ENCODE data around the gene FHL2. TPM values are rescaled to one million over a fixed set of nuclear protein-coding genes. Genes with fewer than 3 reads are reported as not detected.

The FHL2 gene
- total RNA-seq, 4 donors from 2014 or later: 27.4 to 100 (median 62.7) TPM

DNA sequence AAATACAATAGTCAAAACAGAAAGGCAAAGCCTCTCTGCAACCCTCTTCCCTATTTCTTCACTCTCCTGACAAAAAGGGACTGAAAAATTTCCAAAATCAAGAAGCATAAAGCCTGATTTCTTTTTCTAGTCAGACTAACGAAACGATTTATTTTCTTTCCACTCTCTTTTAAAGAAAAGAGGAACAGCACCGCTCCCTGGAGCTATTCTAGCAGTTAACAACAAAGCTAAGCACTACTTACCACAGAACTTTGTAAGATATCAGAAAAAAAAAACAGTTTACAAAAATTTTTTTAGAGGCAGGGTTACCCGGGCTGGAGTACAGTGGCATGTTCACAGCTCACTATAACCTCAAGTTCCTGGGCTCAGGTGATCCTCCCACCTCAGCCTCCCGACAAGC lies 14.4 kb upstream of the FHL2 start:
- intact Hi-C loops (cut with DNase I; ENCODE audit: low total_unique reads): no loop called here
- Histone ChIP-seq H3K36me3 (no peaks in the 10 kb centered on the region), H3K4me3 (no peak overlapping the region), H3K9me3 (no peaks in the 10 kb centered on the region), H3K4me1 (peaks cover 6% of the 10 kb centered on the region in 2 donors), H3K27me3 (no peaks in the 10 kb centered on the region), H3K27ac (no peak overlapping the region)
- no peak for TF ChIP-seq POLR2A (IDR thresholded peaks at IDR 0.05)
- no peak for TF ChIP-seq CTCF (IDR thresholded peaks at IDR 0.05)
- no peak for DNase-seq

DNA sequence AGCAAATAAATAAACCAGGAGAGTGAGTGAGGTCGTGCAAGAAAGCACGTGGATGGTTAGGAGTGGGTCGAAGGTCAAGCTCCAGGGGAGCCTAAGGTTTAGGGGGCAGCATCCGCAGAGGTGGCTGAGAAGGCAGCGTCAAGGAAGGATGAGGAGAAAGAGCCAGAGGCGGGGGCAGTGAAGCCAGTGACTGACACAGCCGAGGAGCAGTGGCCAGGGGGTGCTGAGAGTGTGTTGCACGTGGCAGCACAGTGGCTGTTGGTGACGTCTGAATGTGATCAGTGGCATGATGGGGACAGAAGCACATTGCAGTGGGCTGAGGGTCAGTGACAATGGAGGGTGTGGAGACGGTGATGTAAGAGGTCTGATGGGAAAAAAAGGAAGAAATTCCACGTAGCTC lies 13.7 kb upstream of the FHL2 start:
- intact Hi-C loops (cut with DNase I; ENCODE audit: low total_unique reads): no loop called here
- peaks cover 6% of the 10 kb centered on the region in 2 donors for H3K4me1 ChIP-seq
- no peak overlapping the region for H3K4me3 ChIP-seq
- TF ChIP-seq CTCF (IDR thresholded peaks at IDR 0.05): no peak
- no peak for TF ChIP-seq POLR2A (IDR thresholded peaks at IDR 0.05)
- H3K27me3 ChIP-seq: no peaks in the 10 kb centered on the region
- no peak overlapping the region for H3K27ac ChIP-seq
- DNase-seq: no peak
- H3K36me3 ChIP-seq: no peaks in the 10 kb centered on the region
- no peaks in the 10 kb centered on the region for H3K9me3 ChIP-seq

GRCh38 chr2:105411720-105412407 lies 13.0 kb upstream of the FHL2 start:
- H3K4me1 ChIP-seq: peaks cover 6% of the 10 kb centered on the region in 2 donors
- H3K27me3 ChIP-seq: no peaks in the 10 kb centered on the region
- H3K27ac ChIP-seq: no peak overlapping the region
- no peaks in the 10 kb centered on the region for H3K9me3 ChIP-seq
- no peak overlapping the region for H3K4me3 ChIP-seq
- intact Hi-C loops (cut with DNase I; ENCODE audit: low total_unique reads): no loop called here
- no peak for DNase-seq
- no peaks in the 10 kb centered on the region for H3K36me3 ChIP-seq
- TF ChIP-seq CTCF (IDR thresholded peaks at IDR 0.05) (no peak), POLR2A (IDR thresholded peaks at IDR 0.05) (no peak)

DNA sequence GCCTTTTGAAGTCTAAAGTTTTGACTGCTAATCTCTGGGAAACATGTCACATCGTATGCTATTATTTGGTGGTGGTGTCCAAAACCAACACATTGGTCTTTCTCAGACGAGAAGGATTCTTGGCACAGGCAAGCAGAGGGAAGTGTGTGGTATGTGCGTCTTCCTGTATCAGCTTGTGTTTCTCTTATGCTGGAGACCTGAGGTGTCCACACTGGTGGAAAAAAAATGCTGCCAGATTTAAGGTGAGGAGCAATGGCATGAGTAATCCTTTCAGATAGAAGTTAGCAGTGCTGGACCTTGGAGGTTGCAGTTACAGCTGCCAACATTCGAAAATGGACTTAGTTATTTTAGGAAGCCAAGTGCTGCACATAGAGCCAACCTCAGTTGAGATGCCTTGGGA lies 11.7 kb upstream of the FHL2 start:
- H3K4me1 ChIP-seq: peaks cover 6% of the 10 kb centered on the region in 2 donors
- TF ChIP-seq CTCF (IDR thresholded peaks at IDR 0.05) (no peak), POLR2A (IDR thresholded peaks at IDR 0.05) (no peak)
- no peak for DNase-seq
- no peaks in the 10 kb centered on the region for H3K27me3 ChIP-seq
- H3K4me3 ChIP-seq: no peak overlapping the region
- H3K36me3 ChIP-seq: no peaks in the 10 kb centered on the region
- H3K27ac ChIP-seq: peak overlapping the region in 1 of 2 donors; percentile 12
- intact Hi-C loops (cut with DNase I; ENCODE audit: low total_unique reads): no loop called here
- no peaks in the 10 kb centered on the region for H3K9me3 ChIP-seq

GRCh38 chr2:105409717-105410116 lies 10.9 kb upstream of the FHL2 start:
- no peak overlapping the region for H3K4me3 ChIP-seq
- intact Hi-C loops (cut with DNase I; ENCODE audit: low total_unique reads): no loop called here
- peak; percentile 89 to 90 for DNase-seq
- peak overlapping the region; percentile 18 to 40 for H3K27ac ChIP-seq
- peaks cover 6% of the 10 kb centered on the region in 2 donors for H3K4me1 ChIP-seq
- H3K27me3 ChIP-seq: no peaks in the 10 kb centered on the region
- H3K9me3 ChIP-seq: no peaks in the 10 kb centered on the region
- TF ChIP-seq CTCF (IDR thresholded peaks at IDR 0.05) (no peak), POLR2A (IDR thresholded peaks at IDR 0.05) (no peak)
- no peaks in the 10 kb centered on the region for H3K36me3 ChIP-seq
